ENCODE results near the gene GPR135.

GRCh38 chr14:59455411-59455810 lies 9.8 kb downstream of the GPR135 start:
- no peak for TF ChIP-seq GATA2 (IDR thresholded peaks at IDR 0.05; ENCODE audit: low read depth, low read length)
- no peak for TF ChIP-seq GATA3 (IDR thresholded peaks at IDR 0.05; ENCODE audit: low read depth, low read length)

Measured in SH-SY5Y (cell line).